GM12865 (cell line): ENCODE measurements around the gene MST1.

Experiments used
- DNase-seq: peaks from one replicate; pipeline ENCODE4 v3.0.0; 2010; ENCODE audit warnings: low read depth
- H3K4me3 ChIP-seq: 2 replicates; pipeline ENCODE4 v1.5.1; 2011; ENCODE audit warnings: mild to moderate bottlenecking, low read depth, low read length, control low read depth
- CTCF ChIP-seq: IDR thresholded peaks from 2 replicates; pipeline ENCODE4 v1.5.1; 2011; ENCODE audit warnings: low read length, control low read depth, low read depth, inconsistent platforms; ENCODE audit not compliant: insufficient read depth; ENCODE audit errors: missing control alignments

The MST1 gene

DNA sequence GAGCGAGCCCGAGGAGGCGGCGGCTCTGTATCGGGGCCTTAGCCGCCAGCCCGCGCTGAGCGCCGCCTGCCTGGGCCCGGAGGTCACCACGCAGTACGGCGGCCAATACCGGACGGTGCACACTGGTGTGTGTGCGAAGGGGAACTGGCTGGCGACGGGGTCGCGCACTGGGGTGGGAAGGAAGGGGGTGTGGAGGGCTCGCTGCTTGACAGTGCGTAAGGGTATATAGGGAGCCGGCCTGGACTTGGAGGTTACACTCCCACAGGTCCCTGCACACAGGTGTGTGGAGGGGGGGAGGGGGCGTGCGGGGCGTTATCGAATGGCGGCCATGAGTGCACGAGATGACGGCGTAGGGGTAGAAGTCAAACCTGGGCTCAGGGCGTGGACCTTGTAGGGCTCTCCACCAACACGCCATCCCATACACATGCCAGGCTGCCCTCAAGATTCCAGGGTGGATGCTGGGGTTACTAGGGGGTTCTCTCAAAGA, 14.7 kb downstream of the MST1 start:
- H3K4me3 ChIP-seq: peak overlapping the region; percentile 76
- DNase-seq: no peak
- no peak for TF ChIP-seq CTCF

DNA sequence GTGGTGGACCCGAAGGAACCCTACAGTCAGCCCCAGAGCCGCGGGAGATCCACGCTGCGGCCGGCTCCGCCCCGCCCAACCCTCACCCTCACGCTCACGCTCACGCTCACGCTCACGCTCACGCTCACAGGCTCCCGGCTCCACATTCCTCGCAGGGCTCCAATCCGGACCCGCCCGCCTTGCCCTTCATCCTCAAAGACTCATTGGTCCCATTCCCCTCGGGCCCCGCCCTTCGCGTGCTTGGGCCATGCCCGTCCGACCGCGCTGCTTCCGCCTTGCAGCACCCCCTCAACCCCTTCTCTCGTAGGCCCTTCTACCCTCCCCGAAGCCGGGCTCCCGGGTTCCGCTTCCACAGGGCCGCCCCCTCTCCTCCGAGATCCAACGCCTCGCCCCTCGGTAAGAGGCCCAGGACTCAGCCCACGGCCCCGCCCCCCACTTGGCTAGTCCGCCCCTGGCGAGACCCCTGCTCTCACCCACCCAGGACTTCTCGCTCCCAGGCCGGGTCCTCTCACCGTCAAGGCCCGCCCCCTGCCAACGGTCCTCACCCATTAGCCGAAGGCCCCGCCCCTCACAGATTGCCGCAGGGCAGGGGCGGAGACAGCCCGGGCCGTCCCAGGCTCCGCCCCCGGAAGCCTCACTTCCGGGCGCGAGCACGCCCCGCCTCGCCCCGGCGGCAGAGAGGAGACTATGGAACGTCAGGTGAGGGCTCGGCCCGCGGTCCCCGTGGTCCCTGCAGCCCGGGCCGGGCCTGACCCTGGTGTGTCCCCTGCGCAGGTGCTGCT, 15.4 kb downstream of the MST1 start, which contains the start of gene APEH:
APEH (plus strand) TSS at position 637 of the 782 bp plus-strand sequence; CDS start at position 688, 51 bp downstream.
- peak within 1 kb of the TSS; percentile 76 for H3K4me3 ChIP-seq
- no peak for TF ChIP-seq CTCF
- DNase-seq: peak; percentile 99

- H3K4me3 ChIP-seq: peak overlapping the region; percentile 76
- TF ChIP-seq CTCF: no peak
- peak; percentile 55 for DNase-seq
Measured at GRCh38 chr3:49673121-49673714, 16.1 kb downstream of the MST1 start.

DNA sequence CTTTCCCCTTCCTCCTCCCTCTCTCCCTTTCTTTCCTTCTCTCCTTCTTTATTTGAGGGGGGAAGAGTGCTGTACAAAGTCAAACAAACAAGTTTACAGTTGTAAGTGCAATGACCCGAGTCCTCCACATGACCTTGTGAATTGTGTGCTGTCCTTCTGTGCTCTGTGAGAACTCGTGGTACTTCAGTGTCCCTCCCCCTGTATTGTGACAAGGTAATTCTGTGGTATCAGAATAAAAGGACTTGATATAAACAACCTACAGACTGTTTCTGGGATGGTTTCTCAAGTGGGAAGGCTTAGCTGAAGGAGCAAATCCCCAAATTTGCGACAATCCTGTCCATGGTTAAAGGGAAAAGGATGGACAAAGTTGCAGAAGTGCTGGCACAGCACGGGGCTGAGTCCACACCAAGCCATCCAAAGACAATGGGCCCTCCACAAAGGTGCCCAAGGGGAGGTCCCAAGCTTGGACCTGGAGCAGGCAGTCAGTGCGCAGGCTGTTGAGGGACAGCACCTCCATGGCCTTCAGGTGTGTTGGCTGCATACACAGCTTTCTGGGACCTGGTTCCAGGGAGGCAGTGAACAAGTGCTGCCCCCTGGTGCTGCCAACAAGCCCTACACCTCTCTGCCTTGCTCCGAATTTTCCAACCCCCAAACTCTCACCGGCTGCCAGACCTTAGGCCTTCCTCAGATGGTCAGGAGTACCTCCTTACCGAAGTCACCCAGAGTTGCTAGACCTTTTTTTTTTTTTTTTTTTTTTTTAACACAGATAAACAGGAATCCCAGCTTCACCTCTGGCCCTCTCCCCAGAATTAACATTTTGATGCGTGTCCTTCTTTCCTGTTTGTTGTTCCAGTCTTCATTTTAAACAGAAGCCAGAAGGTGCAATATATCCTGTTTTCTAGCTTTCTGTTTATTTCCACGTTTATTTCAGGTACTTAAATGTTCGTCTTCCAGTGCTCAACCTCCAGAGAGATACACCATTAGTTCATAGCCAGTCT, 17.7 kb downstream of the MST1 start:
- DNase-seq: peak; percentile 83
- peak; percentile 94 for TF ChIP-seq CTCF
- H3K4me3 ChIP-seq: no peak overlapping the region

GRCh38 chr3:49670940-49671290, 18.4 kb downstream of the MST1 start:
- DNase-seq: no peak
- no peak for TF ChIP-seq CTCF
- no peak overlapping the region for H3K4me3 ChIP-seq

GRCh38 chr3:49669352-49669751, 19.9 kb downstream of the MST1 start:
- H3K4me3 ChIP-seq: no peak overlapping the region
- no peak for DNase-seq
- no peak for TF ChIP-seq CTCF
